Chondrocyte (in vitro differentiated cells): Measurements from ENCODE around the gene ESD. TPM values are rescaled to one million over a fixed set of nuclear protein-coding genes. Genes with fewer than 3 reads are reported as not detected.

Experiments used
- DNase-seq: peaks from one replicate; pipeline ENCODE4 v3.0.0; 2021; ENCODE audit warnings: mixed read lengths, low spot score
- H3K27ac Mint-ChIP-seq: one replicate; pipeline ENCODE4 v1.8.0; 2021; ENCODE audit warnings: mild to moderate bottlenecking, moderate library complexity, mixed read lengths; ENCODE audit not compliant: unreplicated experiment
- H3K27me3 Mint-ChIP-seq: 2 replicates; pipeline ENCODE4 v1.8.0; 2021; ENCODE audit warnings: low read depth, mixed read lengths
- H3K36me3 Mint-ChIP-seq: 2 replicates; pipeline ENCODE4 v1.8.0; 2021; ENCODE audit warnings: low read depth, mixed read lengths
- H3K4me1 Mint-ChIP-seq: 2 replicates; pipeline ENCODE4 v1.8.0; 2021; ENCODE audit warnings: low read depth, mild to moderate bottlenecking, mixed read lengths
- H3K4me3 Mint-ChIP-seq: one replicate; pipeline ENCODE4 v1.8.0; 2021; ENCODE audit warnings: mild to moderate bottlenecking, moderate library complexity, mixed read lengths; ENCODE audit not compliant: unreplicated experiment
- H3K9me3 Mint-ChIP-seq: 2 replicates; pipeline ENCODE4 v1.8.0; 2021; ENCODE audit warnings: low read depth, mixed read lengths
- CTCF ChIP-seq: fragments of 200-600 bp; sonication (generic); IDR thresholded peaks from 2 replicates; pipeline ENCODE4 v1.5.0; 2021; ENCODE audit warnings: antibody characterized with exemption, mild to moderate bottlenecking, moderate library complexity
- long read RNA-seq: library from polyadenylated mRNA; stranded (forward); transcript quantifications from one replicate; pipeline ENCODE4 v2.0.0, GENCODE V29; 2021
- total RNA-seq: library from RNA; stranded (reverse); gene quantifications from 3 replicates; pipeline ENCODE4 v1.2.1, GENCODE V29; 2021

Gene ESD, protein sequence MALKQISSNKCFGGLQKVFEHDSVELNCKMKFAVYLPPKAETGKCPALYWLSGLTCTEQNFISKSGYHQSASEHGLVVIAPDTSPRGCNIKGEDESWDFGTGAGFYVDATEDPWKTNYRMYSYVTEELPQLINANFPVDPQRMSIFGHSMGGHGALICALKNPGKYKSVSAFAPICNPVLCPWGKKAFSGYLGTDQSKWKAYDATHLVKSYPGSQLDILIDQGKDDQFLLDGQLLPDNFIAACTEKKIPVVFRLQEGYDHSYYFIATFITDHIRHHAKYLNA
- 94.7 to 102 TPM (median 97.9 TPM) in 3 replicates for total RNA-seq
- long read RNA-seq, transcript ESD-202 (10 exons, 1,192 nt) = major isoform, 81 of 112 reads
- long read RNA-seq, partial matches to known transcripts = 20 of 112 reads
- long read RNA-seq, other reads (novel, unspliced or antisense) = 10 of 112 reads

DNA sequence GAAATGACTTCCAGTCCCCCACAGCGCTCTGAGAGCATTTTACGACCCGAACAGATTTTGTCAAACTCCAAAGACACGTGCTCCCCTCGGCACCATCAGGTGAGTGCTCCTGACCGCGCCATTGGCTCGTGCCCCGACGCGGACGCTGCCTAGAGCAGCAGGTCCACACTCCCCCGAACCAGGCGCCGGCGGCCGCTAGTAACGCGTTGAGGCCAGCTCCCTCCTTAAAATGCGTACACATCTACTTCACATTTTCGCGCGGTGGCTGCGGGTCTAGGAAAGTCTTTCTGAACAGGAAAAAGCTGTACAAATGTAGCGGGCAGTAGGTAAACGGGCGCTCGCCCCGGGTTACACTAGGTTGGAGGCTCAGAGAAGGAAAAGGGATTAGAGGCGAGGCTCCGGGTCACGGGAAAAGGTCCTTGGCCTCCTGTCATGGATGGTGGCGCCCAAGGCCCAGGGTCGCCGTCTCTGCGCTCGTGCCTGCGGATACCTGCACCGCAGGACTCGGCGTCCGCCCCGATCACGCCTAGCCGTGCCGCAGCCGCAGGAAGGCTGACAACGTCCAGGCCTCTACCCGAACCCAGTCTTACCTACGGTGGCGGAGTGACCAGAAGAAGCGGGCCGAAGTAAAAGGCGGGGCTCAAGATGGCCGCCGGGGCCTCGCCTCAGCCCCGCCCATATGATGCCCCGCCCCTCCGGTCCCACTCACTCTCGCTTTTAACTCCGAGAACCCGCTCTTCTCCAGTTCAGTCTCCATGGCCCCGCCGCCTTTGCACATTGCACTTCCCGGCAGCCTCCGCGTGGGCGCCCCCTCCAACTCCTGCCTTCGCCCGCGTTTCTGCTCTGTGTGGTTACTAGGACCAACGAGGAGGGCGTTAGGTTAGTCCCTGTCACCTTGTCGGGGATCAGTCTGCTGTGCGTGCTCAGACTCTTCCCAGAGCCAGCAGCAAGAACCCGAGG lies at the start of gene ESD:
Gene ESD, minus strand, starts transcription at position 647 of the 960 bp plus-strand sequence. CDS start 5,748 bp downstream, outside the sequence.
- H3K4me1 Mint-ChIP-seq = peaks cover 44% of the 10 kb centered on the region
- peak; percentile 26 for TF ChIP-seq CTCF
- H3K36me3 Mint-ChIP-seq = no peaks in the 10 kb centered on the region
- peak within 1 kb of the TSS; percentile 99 for H3K27ac Mint-ChIP-seq
- DNase-seq = peak; percentile 96
- H3K4me3 Mint-ChIP-seq = peak within 1 kb of the TSS; percentile 93
- H3K27me3 Mint-ChIP-seq = no peaks in the 10 kb centered on the region
- H3K9me3 Mint-ChIP-seq = no peaks in the 10 kb centered on the region

GRCh38 chr13:46846726-46847125 lies 49.8 kb upstream of the ESD start:
- DNase-seq = no peak
- no peak overlapping the region for H3K27ac Mint-ChIP-seq
- no peaks in the 10 kb centered on the region for H3K9me3 Mint-ChIP-seq
- TF ChIP-seq CTCF = no peak
- H3K36me3 Mint-ChIP-seq = peaks cover 1% of the 10 kb centered on the region
- H3K4me1 Mint-ChIP-seq = no peaks in the 10 kb centered on the region
- H3K4me3 Mint-ChIP-seq = no peak overlapping the region
- H3K27me3 Mint-ChIP-seq = peaks cover 5% of the 10 kb centered on the region

DNA sequence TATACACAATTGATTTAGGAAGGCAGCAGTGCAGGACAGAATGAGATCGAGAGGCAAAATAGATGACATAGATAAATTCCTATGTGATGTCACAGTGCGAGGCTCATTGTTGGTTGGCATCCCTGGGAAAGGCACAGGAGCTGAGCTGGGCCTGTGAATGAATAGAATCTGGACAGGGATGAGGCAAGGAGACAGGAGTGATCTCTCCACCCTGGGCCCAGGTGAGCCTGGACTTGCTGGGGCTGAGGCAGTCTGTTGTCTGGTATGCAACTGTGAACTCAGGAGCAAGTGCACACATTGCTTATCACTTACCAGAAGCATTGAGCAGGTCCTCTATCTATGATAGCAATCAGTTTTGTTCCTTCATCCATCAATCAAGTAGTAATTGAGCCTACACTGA lies 48.2 kb upstream of the ESD start:
- TF ChIP-seq CTCF = no peak
- H3K27ac Mint-ChIP-seq = no peak overlapping the region
- H3K27me3 Mint-ChIP-seq = peaks cover 5% of the 10 kb centered on the region

GRCh38 chr13:46844431-46844830 lies 47.5 kb upstream of the ESD start:
- DNase-seq = no peak
- H3K4me3 Mint-ChIP-seq = no peak overlapping the region
- no peak for TF ChIP-seq CTCF
- H3K4me1 Mint-ChIP-seq = no peaks in the 10 kb centered on the region
- no peak overlapping the region for H3K27ac Mint-ChIP-seq
- H3K27me3 Mint-ChIP-seq = peaks cover 2% of the 10 kb centered on the region
- peaks cover 1% of the 10 kb centered on the region for H3K36me3 Mint-ChIP-seq
- no peaks in the 10 kb centered on the region for H3K9me3 Mint-ChIP-seq

More for the DNA sequence above, 48.2 kb upstream of the ESD start:
- no peak overlapping the region for H3K4me3 Mint-ChIP-seq
- no peaks in the 10 kb centered on the region for H3K9me3 Mint-ChIP-seq
- peaks cover 1% of the 10 kb centered on the region for H3K36me3 Mint-ChIP-seq
- no peaks in the 10 kb centered on the region for H3K4me1 Mint-ChIP-seq
- DNase-seq = no peak

DNA sequence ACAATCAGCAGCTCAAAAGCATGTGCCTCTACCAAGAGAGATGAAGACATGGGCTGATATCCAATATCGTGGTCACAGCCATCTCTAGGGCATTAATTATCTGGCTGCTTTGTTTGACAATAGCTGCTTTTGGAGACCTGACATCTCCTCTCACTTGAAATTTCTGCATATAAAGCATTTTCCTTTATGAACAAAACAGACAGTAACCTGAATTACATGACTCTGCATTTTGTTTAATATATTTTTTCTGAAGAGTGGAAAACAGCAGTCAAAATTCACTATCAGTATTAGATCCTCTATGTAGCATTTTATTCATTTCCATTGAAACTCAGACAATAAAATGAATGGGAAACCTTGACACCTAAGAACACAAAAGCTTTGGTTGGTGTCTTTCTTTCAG lies 42.4 kb upstream of the ESD start:
- DNase-seq = no peak
- TF ChIP-seq CTCF = no peak
- Mint-ChIP-seq H3K27ac (no peak overlapping the region), H3K9me3 (no peaks in the 10 kb centered on the region), H3K4me1 (no peaks in the 10 kb centered on the region), H3K36me3 (no peaks in the 10 kb centered on the region), H3K4me3 (no peak overlapping the region), H3K27me3 (peaks cover 6% of the 10 kb centered on the region)
